H1 (cell line): ENCODE measurements around the gene GTPBP6. TPM values are rescaled to one million over a fixed set of nuclear protein-coding genes. Genes with fewer than 3 reads are reported as not detected.

Experiments used
- E2F6 ChIP-seq: IDR thresholded peaks from 2 replicates; pipeline ENCODE4 v1.6.1; 2012; ENCODE audit warnings: inconsistent platforms
- RBBP5 ChIP-seq: IDR thresholded peaks from 2 replicates; pipeline ENCODE4 v1.7.1; 2012; ENCODE audit warnings: low read depth, mild to moderate bottlenecking, inconsistent platforms, low read length, moderate library complexity, borderline replicate concordance
- polyA plus RNA-seq, 7 experiments: library from polyadenylated mRNA; depleted of rRNA in 3 of 7; stranded (reverse) in 5 of 7; unstranded in 2 of 7; fragments of >200 nt in 5 of 7; fragments of 200-250 nt in 2 of 7; gene quantifications; 1 replicate in 5 of 7; 2 replicates in 1 of 7; 4 replicates in 1 of 7; pipeline versions ENCODE4 v1.2.1 to v1.2.3, GENCODE V29; 2011 to 2013; ENCODE audit warnings: missing spikeins in 2 of 7, mixed read lengths in 2 of 7
- total RNA-seq: library from RNA; stranded (reverse); fragmentation: NEBNext Ultra II Directional; extraction: Animal tissue kit (Norgen Biotek cat#: 25700); gene quantifications from 2 replicates; pipeline ENCODE4 v1.2.1, GENCODE V29; 2021

Gene GTPBP6
- total and polyA plus RNA-seq, 2 of the 8 experiments (the other 6 are each of a cell fraction or from before 2014, with no cell fraction given): 33.9 to 57.1 TPM

GRCh38 chrX:261919-262352 is 56.7 kb downstream of the GTPBP6 start (continued):
- TF ChIP-seq E2F6: no peak
- no peak for TF ChIP-seq RBBP5
